ENCODE data around the gene PPM1H.

- TF ChIP-seq, protein P1, sequence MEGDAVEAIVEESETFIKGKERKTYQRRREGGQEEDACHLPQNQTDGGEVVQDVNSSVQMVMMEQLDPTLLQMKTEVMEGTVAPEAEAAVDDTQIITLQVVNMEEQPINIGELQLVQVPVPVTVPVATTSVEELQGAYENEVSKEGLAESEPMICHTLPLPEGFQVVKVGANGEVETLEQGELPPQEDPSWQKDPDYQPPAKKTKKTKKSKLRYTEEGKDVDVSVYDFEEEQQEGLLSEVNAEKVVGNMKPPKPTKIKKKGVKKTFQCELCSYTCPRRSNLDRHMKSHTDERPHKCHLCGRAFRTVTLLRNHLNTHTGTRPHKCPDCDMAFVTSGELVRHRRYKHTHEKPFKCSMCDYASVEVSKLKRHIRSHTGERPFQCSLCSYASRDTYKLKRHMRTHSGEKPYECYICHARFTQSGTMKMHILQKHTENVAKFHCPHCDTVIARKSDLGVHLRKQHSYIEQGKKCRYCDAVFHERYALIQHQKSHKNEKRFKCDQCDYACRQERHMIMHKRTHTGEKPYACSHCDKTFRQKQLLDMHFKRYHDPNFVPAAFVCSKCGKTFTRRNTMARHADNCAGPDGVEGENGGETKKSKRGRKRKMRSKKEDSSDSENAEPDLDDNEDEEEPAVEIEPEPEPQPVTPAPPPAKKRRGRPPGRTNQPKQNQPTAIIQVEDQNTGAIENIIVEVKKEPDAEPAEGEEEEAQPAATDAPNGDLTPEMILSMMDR (IDR thresholded peaks at IDR 0.05): no peak
- no peak for TF ChIP-seq POLR2AphosphoS5 (IDR thresholded peaks at IDR 0.05; ENCODE audit: insufficient read depth in 1 of 2, low read depth in 1 of 2)
Observed at GRCh38 chr12:62922539-62922938, 12.4 kb downstream of the PPM1H start.

Data from vagina (tissue), 2 donors.